Osteocyte (in vitro differentiated cells): Measurements from ENCODE around the gene EPHA2. TPM values are rescaled to one million over a fixed set of nuclear protein-coding genes. Genes with fewer than 3 reads are reported as not detected.

Experiments
- DNase-seq: peaks from one replicate; pipeline ENCODE4 v3.0.0; 2021; ENCODE audit warnings: mixed read lengths; ENCODE audit not compliant: unreplicated experiment; ENCODE audit errors: extremely low spot score
- H3K27ac Mint-ChIP-seq: one replicate; pipeline ENCODE4 v1.8.0; 2021; ENCODE audit warnings: mild to moderate bottlenecking, mixed read lengths; ENCODE audit not compliant: unreplicated experiment
- H3K27me3 Mint-ChIP-seq: one replicate; pipeline ENCODE4 v1.8.0; 2021; ENCODE audit warnings: mixed read lengths; ENCODE audit not compliant: unreplicated experiment
- H3K36me3 Mint-ChIP-seq: one replicate; pipeline ENCODE4 v1.8.0; 2021; ENCODE audit warnings: mixed read lengths; ENCODE audit not compliant: unreplicated experiment
- H3K4me1 Mint-ChIP-seq: one replicate; pipeline ENCODE4 v1.8.0; 2021; ENCODE audit warnings: mixed read lengths; ENCODE audit not compliant: unreplicated experiment
- H3K4me3 Mint-ChIP-seq: one replicate; pipeline ENCODE4 v1.8.0; 2021; ENCODE audit warnings: mild to moderate bottlenecking, moderate library complexity, mixed read lengths; ENCODE audit not compliant: unreplicated experiment
- H3K9me3 Mint-ChIP-seq: one replicate; pipeline ENCODE4 v1.8.0; 2021; ENCODE audit warnings: mixed read lengths; ENCODE audit not compliant: unreplicated experiment
- CTCF ChIP-seq: fragments of 200-600 bp; sonication (generic); IDR thresholded peaks from 2 replicates; pipeline ENCODE4 v1.5.0; 2021; ENCODE audit warnings: antibody characterized with exemption, mild to moderate bottlenecking, moderate library complexity
- total RNA-seq: library from RNA; stranded (reverse); gene quantifications from 2 replicates; pipeline ENCODE4 v1.2.1, GENCODE V29; 2021

EPHA2 gene
- total RNA-seq, 1 donor from 2014 or later, result 152 TPM

- Mint-ChIP-seq H3K36me3 (no peaks in the 10 kb centered on the region), H3K9me3 (no peaks in the 10 kb centered on the region), H3K4me1 (peaks cover 30% of the 10 kb centered on the region), H3K4me3 (no peak overlapping the region), H3K27ac (no peak overlapping the region), H3K27me3 (no peaks in the 10 kb centered on the region)
- no peak for TF ChIP-seq CTCF
- no peak for DNase-seq
Measured at GRCh38 chr1:16075337-16076030, 80.4 kb downstream of the EPHA2 start.

Other genes with a start within 250 kb of the EPHA2 start
- 34.7 and 37.2 TPM in 2 replicates for gene ZBTB17, start 180.0 kb downstream of the EPHA2 start, total RNA-seq
- not detected in 2 replicates for gene SRARP, start 151.8 kb downstream of the EPHA2 start, total RNA-seq
- 3.4 and 4.2 TPM in 2 replicates for gene HSPB7, start 138.0 kb downstream of the EPHA2 start, total RNA-seq
- gene CLCNKA, start 134.0 kb downstream of the EPHA2 start, total RNA-seq, result not detected in 2 replicates
- gene CLCNKB, start 112.3 kb downstream of the EPHA2 start, total RNA-seq, result 0.34 TPM in 1 of 2 replicates, not detected in the other
- 0.73 and 1.2 TPM in 2 replicates for gene FAM131C, start 82.4 kb downstream of the EPHA2 start, total RNA-seq
- 8.5 and 9.5 TPM in 2 replicates for gene ARHGEF19, start 56.6 kb upstream of the EPHA2 start, total RNA-seq
- gene CPLANE2, start 81.1 kb upstream of the EPHA2 start, total RNA-seq, result 10.3 and 11.8 TPM in 2 replicates
- 22.2 and 22.8 TPM in 2 replicates for gene FBXO42, start 196.4 kb upstream of the EPHA2 start, total RNA-seq
- gene SZRD1, start 211.2 kb upstream of the EPHA2 start, total RNA-seq, result 141 and 143 TPM in 2 replicates